IPS-18c (cell line): ENCODE results near the gene F12.
"Not testable (repeated sequence)": the region's sequence is repeated elsewhere in the genome, so short reads cannot be mapped to it uniquely, and the experiment has no call there.

Source experiments
- H3K4me3 ChIP-seq: 2 replicates; pipeline ENCODE4 v1.7.0; 2013; ENCODE audit warnings: low read depth, mild to moderate bottlenecking, low read length, moderate library complexity; ENCODE audit not compliant: insufficient read depth
- H3K9me3 ChIP-seq: one replicate; pipeline ENCODE4 v1.6.1; 2013; ENCODE audit warnings: mild to moderate bottlenecking, low read length, moderate library complexity; ENCODE audit not compliant: control insufficient read depth, insufficient read depth

Gene F12

DNA sequence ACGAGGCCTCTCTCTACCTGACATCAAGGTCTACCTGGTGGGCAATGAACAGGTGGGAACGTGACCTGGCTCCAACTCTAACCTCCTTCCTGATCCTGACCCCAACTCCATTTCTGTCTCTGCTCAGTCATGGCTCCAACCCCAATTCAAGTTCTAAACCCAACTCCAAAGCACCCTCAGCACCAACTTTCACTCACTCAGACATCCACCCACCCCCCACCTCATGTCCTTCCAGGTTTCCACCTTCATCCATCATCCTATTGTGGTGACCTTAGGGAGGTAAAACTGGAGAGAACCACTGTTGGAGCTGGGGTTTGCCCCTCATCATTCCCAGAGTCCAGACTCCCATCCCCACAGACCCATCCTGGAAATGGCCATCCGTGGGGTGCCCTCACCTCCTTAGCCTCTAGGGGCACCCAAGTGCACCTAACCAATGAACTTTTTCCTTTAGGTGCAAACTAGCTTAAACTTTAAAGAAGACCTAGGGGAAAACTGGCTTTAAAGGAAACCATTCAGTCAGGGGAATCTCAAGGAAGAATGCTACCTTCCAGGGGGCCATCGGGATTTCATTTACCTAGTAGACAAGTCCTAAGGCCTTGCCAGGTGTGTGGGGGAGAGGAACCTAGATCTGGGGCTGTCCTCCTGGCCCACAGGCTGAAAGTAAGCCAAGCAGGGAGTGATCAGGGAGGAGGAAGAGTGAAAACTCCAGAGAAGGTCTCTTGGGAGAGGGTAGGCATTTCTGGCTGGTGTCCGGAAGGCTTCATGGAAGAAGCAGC lies 40.3 kb downstream of the F12 start:
- Histone ChIP-seq H3K9me3 (no peaks in the 10 kb centered on the region), H3K4me3 (no peak overlapping the region)

DNA sequence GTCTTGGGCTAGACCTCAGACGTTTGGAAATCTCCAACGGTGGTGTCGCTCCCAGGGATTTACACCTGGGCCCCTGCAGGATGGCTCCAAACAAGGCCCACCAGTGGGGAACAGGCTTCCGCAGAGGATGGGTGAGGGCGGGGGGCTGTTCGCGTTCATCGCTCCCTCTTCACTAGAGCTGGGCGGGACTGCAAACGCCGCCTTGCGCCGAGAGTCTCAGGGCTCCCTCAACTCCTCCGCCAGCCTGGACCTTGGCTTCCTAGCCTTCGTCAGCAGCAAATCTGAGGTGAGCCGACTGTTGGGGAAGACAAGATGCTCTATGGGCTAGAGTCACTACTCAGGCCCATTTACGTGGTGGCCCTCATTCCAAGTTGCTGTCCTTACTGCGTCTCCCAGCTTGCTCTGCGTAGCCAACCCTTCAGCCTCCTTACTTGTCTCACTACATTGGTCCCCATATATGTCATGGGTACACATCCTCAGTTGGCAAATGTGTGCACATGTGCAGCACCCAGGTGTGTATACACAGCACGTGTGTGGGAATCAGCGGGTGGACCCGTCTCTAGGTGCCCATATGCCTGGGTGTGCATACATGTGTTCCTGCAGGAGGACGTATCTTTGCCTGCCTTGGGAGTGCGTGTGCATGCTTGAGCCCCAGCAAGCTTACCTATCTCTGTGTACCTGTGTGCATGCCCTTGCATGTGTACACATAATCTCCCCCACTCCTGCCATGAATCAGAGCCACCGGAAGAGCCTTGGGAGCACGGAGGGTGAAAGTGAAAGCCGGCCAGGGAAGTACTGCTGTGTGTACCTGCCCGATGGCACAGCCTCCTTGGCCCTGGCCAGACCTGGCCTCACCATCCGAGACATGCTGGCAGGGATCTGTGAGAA lies 41.1 kb downstream of the F12 start:
- no peaks in the 10 kb centered on the region for H3K9me3 ChIP-seq
- peak overlapping the region; percentile 56 for H3K4me3 ChIP-seq

DNA sequence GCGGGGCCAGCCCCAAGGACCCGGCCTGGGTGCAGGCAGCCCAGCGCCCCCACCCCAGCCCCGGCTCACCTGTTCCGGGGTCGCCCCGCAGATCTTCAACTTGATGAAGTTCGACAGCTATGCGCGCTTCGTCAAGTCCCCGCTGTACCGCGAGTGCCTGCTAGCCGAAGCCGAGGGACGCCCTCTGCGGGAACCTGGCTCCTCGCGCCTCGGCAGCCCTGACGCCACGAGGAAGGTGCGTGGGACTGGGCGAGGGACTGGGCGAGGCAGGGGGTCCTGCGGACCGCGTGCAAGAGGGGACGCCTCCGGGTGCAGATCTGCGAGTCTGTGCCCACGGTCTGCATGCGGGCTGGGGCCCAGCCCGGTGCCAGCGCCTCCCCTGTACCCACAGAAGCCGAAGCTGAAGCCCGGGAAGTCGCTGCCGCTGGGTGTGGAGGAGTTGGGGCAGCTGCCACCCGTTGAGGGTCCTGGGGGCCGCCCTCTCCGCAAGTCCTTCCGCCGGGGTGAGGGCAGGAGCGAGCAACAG lies 42.0 kb downstream of the F12 start:
- Histone ChIP-seq H3K4me3 (peak overlapping the region; percentile 56), H3K9me3 (no peaks in the 10 kb centered on the region)

DNA sequence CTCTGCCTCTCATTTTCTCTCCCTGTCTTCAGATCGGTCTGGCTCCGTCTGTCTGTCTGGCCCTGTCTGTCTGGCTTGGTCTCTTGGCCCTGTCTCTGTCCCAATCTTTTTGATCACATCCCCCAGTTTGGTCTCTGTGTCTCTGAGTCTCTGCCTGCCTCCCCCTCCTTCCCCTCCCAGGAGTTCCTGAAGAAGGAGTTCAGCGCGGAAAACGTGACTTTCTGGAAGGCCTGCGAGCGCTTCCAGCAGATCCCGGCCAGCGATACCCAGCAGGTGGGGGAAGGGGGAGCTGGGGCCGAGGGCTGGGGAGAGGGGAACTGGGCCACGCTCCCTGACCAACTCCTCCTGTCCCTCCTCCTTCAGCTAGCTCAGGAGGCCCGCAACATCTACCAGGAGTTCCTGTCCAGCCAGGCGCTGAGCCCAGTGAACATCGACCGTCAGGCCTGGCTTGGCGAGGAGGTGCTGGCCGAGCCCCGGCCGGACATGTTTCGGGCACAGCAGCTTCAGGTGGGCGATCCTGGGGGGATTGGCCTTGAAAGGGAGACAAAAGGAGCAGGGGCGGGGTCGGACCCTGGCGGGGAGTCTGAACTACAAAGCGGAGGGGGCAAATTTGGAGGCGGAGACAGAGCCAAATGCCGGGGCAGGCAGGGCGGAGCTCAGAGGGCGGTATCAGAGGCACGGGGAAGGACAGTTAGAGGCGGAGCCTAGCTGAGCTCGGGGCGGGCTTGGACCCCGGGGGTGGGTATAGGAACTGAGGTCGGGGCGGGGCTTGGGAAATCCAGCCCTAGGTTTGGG lies 42.6 kb downstream of the F12 start:
- Histone ChIP-seq H3K4me3 (peak overlapping the region; percentile 56), H3K9me3 (no peaks in the 10 kb centered on the region)

DNA sequence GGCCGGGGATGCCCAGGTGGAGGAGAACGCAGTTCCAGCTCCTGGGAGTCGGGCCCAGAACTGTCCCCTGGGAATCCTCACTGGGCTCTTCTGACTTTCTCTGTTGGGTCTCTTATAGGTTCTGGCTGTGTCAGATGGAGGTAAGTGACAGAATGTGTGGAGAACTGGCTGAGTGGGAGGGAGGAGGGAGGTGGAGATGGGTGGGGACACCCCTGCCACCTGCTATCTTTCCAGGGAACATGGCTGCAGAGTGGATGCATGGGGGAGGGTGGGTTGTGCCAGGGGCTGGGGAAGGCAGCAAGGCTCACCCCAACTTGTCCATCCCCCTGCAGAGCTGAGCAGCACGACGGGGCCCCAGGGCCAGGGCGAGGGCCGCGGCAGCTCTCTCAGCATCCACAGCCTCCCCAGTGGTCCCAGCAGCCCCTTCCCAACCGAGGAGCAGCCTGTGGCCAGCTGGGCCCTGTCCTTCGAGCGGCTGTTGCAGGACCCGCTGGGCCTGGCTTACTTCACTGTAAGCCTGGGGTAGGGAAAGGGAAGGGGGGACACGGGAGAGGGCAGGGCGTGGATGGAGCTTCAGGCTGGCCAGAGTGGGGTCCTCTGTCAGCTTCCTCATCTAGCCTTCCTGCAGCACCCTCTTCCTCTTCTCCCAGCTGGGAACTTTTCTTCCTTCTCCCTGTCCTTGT lies 43.4 kb downstream of the F12 start:
- Histone ChIP-seq H3K9me3 (no peaks in the 10 kb centered on the region), H3K4me3 (peak overlapping the region; percentile 49; the same call in 1 of the 2 replicates)

DNA sequence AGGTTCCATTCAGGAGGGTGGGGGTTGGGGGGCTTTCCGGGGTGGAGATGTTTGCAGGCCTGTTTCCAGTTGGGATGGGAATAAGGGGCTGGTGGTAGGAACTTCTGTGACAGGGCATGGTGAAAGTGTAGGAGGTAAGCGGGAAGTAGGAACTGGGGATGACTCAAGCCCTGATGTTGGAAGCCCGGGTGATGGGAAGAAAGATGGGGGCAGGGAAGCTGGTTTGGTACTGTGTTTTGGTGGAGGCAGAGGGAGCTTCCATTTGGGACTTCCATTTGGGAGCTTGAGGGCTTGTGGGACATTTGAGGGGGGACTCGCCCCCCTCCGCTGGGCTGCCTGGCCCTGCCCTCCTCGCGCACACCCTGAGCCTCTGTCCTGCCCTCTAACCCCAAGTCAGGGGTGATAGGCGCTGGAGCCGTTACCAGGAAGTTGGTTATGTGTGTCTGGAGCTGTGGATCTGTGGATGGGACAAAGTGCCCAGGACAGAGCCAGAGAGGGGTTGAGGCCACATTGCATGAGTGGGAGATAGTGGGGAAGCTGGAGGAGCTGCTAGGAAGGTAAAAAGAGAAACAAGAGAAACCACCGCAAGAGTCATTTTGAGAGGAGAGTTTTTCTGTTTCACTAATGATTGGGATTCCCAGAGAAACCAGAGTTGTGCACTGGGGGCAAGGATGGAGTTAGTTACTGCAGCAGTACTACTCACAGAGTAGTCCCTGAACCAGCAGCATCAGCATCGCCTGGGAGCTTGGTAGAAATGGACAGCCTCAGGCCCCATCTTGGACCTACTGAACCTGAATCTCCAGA lies 45.0 kb downstream of the F12 start:
- Histone ChIP-seq H3K4me3 (no peak overlapping the region), H3K9me3 (no peaks in the 10 kb centered on the region)

DNA sequence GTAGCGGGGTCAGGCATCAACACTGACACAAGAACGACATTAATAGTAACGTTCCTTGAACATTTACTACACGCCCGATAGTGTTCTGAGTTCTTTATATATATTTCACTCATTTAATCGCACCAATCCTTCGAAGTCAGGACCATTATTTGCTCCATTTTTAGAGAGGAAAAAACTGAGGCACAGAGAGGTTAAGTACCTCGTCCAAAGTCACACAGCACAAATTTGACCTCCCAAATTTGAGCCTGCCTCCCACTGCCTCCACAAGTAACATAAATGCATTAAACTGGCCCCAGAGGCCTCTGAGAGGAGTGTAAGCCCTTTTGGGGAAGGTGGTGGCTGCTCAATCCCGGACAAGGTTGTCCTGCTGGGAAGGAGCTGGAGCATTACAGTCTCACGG lies 45.8 kb downstream of the F12 start:
- peak overlapping the region; percentile 72; the same call in 1 of the 2 replicates for H3K4me3 ChIP-seq
- H3K9me3 ChIP-seq, result no peaks in the 10 kb centered on the region

DNA sequence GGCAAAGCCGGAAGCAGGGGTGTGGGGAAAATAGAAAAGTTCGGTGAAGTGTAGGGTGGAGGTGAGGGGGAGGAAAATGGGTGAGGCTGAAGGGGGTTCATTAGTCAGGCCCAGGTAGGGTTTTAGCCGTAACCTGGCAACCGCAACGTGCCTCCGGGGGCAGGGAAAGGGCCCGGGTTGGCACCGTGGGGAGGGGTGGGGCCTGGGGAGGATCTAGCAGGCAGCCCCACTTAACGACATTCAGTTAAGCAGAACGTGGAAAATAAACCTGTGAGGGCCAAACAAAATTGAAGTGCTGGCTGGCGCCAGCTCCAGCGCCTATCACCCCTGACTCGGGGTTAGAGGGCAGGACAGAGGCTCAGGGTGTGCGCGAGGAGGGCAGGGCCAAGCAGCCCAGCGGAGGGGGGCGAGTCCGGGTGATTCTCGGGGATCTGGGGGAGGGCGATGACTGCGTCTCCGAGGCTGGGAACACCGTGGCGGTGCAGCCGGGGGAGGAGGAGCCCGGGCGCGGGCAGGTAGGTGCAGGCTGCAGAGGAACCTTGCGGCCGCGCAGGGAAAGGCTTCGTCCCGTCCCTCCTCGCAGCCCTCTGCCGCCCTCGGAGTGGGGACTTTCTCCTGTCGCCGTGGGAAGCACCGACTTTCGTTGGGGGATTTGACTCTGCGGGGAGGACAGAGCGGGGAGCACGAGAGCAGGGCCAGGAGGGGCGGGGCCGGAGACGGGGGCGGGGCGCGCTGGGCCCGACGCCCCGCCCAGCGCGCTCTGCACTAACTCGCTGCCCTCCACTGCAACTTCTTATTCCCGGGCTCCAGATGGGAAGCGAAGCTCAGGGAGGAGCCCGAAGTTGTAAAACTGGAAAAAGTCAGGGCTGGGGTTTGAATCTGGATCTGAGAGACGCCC lies 46.5 kb downstream of the F12 start:
- Histone ChIP-seq H3K9me3 (no peaks in the 10 kb centered on the region), H3K4me3 (peak overlapping the region; percentile 72)

DNA sequence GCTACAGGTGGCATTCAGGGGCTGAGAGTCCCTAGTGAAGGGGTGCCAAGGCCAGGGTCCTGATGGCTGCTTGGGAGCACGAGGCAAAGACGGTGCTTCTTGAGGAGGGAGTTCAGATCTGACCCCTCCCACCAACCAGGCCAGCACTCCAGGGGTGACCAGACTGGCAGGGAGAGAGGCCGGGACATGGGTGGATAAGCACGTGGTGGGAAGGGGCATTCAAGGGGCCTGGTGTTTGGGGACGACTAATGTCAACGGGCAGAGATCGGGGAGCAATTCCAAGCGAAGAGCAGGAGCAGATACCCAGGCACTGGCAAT lies 47.1 kb downstream of the F12 start:
- no peaks in the 10 kb centered on the region for H3K9me3 ChIP-seq
- H3K4me3 ChIP-seq, result no peak overlapping the region

DNA sequence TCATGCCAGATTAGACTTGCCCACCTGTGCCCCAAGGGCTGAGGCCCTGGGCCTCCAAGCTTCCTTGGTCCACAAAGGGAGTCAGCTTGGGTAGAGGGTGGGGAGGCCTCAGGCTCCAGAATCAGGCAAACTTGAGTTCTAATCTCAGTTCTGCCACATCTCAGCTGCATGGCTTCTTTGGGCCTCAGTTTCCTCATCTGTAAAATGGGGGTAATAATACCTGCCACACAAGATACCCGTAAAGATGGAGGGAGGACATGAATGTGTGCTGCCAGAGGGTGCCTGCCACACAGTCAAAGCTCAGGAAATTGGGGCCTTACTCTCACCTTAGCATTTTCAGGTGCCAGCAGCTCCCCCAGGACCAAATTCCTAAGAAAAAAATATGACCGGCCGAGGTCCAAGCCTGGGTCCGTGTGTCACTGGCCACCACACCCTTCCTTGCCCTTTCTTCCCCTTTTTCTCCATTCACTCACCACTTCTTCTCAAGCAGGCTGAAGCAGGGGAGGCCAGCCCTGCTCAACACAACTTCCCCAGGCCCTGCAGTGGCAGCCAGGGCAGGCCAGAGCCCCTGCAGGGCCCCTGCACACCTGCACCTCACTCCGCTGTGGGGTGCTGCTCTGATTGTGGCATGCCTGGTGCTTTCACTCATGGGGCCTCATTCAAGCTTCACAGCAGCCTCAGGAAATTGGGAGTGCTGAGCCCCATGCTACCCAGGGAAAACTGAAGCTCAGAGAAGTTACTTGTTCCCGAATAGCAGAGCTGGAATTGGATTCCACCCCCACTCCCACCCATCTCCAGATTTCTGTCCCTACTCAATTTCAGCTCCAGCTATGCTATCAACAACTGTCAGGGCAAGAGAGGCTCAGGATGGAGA lies 47.7 kb downstream of the F12 start:
- no peak overlapping the region for H3K4me3 ChIP-seq
- no peaks in the 10 kb centered on the region for H3K9me3 ChIP-seq

DNA sequence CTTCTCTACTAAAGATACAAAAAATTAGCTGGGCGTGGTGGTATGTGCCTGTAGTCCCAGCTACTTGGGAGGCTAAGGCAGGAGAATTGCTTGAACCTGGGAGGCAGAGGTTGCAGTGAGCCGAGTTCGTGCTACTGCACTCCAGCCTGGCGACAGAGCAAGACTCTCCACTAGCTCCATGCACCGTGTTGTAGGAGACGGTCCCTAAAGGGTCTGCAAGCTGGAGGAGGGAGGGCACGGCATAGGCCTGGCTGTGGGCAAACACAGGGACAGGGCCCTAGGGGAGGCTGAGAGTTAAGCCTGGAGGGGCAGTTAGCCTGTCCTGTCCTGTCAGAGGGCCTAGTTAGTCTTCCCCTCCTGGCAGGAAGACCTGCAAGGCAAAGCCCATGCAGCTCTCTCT lies 48.6 kb downstream of the F12 start:
- not testable (repeated sequence) for H3K9me3 ChIP-seq, H3K4me3 ChIP-seq

DNA sequence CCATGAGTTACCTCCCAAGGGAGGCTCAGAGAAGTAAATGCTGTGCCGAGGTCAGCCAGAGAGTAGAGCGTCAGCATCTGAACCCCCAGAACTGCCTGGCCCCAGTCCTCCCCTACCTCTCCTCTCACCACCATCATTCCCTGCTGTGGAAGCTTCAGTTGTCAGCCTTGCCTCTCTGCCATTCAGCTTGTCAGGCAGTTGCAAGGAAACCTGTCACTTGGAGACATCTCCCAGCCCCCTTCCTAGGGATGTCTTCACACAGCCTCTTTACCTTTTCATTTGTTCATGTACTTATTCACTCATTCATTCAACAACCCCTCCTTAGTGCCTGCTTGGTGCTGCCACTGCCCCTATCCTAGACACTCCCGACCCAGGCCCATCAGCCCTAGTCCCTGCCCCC lies 49.5 kb downstream of the F12 start:
- H3K4me3 ChIP-seq, result no peak overlapping the region
- H3K9me3 ChIP-seq, result no peaks in the 10 kb centered on the region

DNA sequence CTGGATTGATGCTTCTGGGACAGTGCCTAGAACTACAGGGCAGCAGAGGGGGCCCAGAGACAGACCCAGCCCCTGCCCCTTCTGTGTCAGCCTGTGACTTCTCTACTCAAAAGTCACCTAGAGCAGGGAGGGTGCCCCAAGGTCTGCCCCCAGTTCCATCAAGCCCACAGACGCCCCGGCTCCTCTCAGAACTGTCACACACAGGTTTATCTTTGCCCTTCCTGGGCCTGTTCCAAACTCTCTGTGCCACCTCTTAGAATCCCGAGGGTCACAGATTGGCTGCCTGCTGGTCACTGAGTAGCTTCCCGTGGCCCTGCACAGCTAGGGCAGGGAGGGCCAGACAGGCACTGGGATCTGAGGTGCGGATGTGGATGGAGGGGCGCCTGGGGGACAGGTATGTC lies 49.9 kb downstream of the F12 start:
- no peak overlapping the region for H3K4me3 ChIP-seq
- H3K9me3 ChIP-seq, result no peaks in the 10 kb centered on the region

DNA sequence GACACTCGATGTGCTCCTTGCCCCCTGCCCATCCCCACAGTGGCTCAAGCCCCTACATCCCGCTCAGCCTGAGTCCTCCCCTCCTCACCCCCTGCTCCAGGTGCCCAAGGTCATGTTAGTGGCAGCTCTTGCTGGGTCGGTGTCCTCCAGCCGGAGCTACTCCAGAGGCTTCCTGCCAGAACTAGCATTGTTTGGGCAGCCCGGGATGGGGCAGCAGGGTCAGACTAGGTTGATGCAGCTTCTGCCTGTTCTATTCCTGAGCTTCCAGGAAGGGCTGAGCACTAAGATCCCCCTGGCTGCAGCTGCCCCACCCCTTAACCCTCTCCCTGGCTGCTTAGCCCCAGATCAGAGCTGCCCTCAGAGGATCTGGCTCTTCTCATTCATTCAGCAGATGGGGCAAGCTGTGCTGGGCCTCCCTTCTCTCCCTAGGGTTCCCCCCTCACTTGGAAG lies 51.0 kb downstream of the F12 start:
- Histone ChIP-seq H3K4me3 (no peak overlapping the region), H3K9me3 (no peaks in the 10 kb centered on the region)
